Transverse colon (tissue), 4 donors: ENCODE results near the gene CACNG7. TPM values are rescaled to one million over a fixed set of nuclear protein-coding genes. Genes with fewer than 3 reads are reported as not detected.

Experiments
- DNase-seq: peaks from one replicate; pipeline ENCODE4 v3.0.0-alpha.2; 2019
- H3K27ac ChIP-seq, 4 donors: fragments of 200-600 bp; sonication (generic); 2 replicates each; pipeline ENCODE4 v1.5.1; 2016 to 2018; ENCODE audit warnings: inconsistent platforms in 4 of 4
- H3K27me3 ChIP-seq: fragments of 200-600 bp; sonication (generic); 2 replicates; pipeline ENCODE4 v1.5.1; 2017; ENCODE audit warnings: inconsistent platforms
- H3K36me3 ChIP-seq, 4 donors: fragments of 200-600 bp; sonication (generic); 2 replicates each; pipeline ENCODE4 v1.5.1; 2017 to 2019; ENCODE audit warnings: inconsistent platforms in 4 of 4
- H3K4me1 ChIP-seq, 4 donors: fragments of 200-600 bp; sonication (generic); 2 replicates each; pipeline ENCODE4 v1.5.1; 2017 to 2020; ENCODE audit warnings: inconsistent platforms in 4 of 4
- H3K4me3 ChIP-seq, 4 donors: fragments of 200-600 bp; sonication (generic); 1 replicate in 1 of 4; 2 replicates in 3 of 4; pipeline versions ENCODE4 v1.5.1 to v1.6.1; 2017 to 2019; ENCODE audit warnings: inconsistent platforms in 4 of 4
- H3K9me3 ChIP-seq, 2 donors: fragments of 200-600 bp; sonication (generic); 2 replicates each; pipeline ENCODE4 v1.5.1; 2017 to 2019; ENCODE audit warnings: inconsistent platforms in 2 of 2
- EP300 ChIP-seq: sonication (generic); formaldehyde crosslinking; IDR thresholded peaks from one replicate; pipeline ENCODE4 v1.6.1; 2017; ENCODE audit warnings: antibody characterized with exemption, low read depth
- POLR2A ChIP-seq: fragments of 450-650 bp; IDR thresholded peaks from one replicate; pipeline ENCODE4 v1.6.1; 2016; ENCODE audit warnings: antibody characterized with exemption, mild to moderate bottlenecking, moderate library complexity
- POLR2AphosphoS5 ChIP-seq, 3 donors: sonication (generic); formaldehyde crosslinking; IDR thresholded peaks; one replicate each; pipeline ENCODE4 v1.6.1; 2016; ENCODE audit warnings: antibody characterized with exemption in 3 of 3
- WGBS, 2 donors: methylation state at CpG; one replicate each; pipeline ENCODE4 v1.1.5; 2018; ENCODE audit warnings: low coverage in 1 of 2; 5-methylcytosine and 5-hydroxymethylcytosine counted together
- in situ Hi-C, 4 donors: fragments of 200-750 bp; cut with MboI; loops; one replicate each; pipeline versions ENCODE4 v1.15.0 to v1.15.1; 2017; ENCODE audit warnings: low sequenced_read_pairs in 3 of 4, low pct_ligation_motif_present in 1 of 4, low pct_unique_long_range_greater_than_20kb in 1 of 4
- intact Hi-C: fragments of 100-400 bp; cut with DNase I; formaldehyde crosslinking; loops from one replicate; pipeline ENCODE4 v1.15.1; 2023; ENCODE audit warnings: low total_unique reads
- total RNA-seq, 4 donors: library from RNA; depleted of rRNA; stranded (reverse); fragments of >200 nt; gene quantifications; one replicate each; pipeline ENCODE4 v1.1.0, GENCODE V29; 2016
- TF ChIP-seq, protein P1 (sequence below), 5 experiments: fragments of 200-600 bp in 3 of 5; fragments of 450-650 bp in 2 of 5; sonication (generic) in 3 of 5; IDR thresholded peaks; 1 replicate in 2 of 5; 2 replicates in 3 of 5; pipeline ENCODE4 v1.5.1; 2016 to 2017; ENCODE audit warnings: antibody characterized with exemption in 5 of 5, inconsistent platforms in 3 of 5, mild to moderate bottlenecking in 2 of 5, moderate library complexity in 1 of 5

The CACNG7 gene
- total RNA-seq, 4 donors from 2014 or later: not detected

DNA sequence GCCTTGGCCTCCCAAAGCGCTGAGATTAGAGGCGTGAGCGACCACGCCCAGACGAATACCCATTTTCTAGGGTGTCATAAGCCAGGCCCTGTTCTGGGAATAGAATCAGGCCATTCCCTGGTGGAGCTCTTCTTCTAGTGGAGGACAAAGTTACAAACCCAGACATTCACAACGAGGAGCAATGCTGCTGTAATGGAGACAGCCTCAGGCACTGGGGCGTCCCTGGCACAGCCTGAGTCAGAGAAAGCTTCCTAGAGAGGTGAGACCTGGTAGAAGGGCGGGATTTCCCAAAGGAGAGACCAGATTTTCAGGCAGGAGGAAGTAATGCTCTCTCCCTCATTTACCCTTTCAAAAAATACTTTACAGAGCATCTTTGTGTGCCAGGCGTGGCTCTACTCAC lies 14.4 kb upstream of the CACNG7 start:
- Histone ChIP-seq H3K27me3 (peaks cover 72% of the 10 kb centered on the region), H3K36me3 (no peaks in the 10 kb centered on the region), H3K9me3 (no peaks in the 10 kb centered on the region), H3K4me1 (peaks cover 0 to 6% (median 4%) of the 10 kb centered on the region in 4 donors), H3K4me3 (no peak overlapping the region), H3K27ac (no peak overlapping the region)
- in situ Hi-C loops: loop anchor here in 1 of 4 donors (10.0 kb wide), 1 partner anchor 130 kb away; no protein-coding TSS in a partner anchor
- DNase-seq: no peak
- WGBS, 2 donors: 50 to 60% methylated on average over 1 to 9 of the region's 9 CpGs
- intact Hi-C loops: no loop called here
- TF ChIP-seq POLR2A (no peak), POLR2AphosphoS5 (IDR thresholded peaks at IDR 0.05) (no peak), EP300 (no peak)
- TF ChIP-seq, protein P1, sequence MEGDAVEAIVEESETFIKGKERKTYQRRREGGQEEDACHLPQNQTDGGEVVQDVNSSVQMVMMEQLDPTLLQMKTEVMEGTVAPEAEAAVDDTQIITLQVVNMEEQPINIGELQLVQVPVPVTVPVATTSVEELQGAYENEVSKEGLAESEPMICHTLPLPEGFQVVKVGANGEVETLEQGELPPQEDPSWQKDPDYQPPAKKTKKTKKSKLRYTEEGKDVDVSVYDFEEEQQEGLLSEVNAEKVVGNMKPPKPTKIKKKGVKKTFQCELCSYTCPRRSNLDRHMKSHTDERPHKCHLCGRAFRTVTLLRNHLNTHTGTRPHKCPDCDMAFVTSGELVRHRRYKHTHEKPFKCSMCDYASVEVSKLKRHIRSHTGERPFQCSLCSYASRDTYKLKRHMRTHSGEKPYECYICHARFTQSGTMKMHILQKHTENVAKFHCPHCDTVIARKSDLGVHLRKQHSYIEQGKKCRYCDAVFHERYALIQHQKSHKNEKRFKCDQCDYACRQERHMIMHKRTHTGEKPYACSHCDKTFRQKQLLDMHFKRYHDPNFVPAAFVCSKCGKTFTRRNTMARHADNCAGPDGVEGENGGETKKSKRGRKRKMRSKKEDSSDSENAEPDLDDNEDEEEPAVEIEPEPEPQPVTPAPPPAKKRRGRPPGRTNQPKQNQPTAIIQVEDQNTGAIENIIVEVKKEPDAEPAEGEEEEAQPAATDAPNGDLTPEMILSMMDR (IDR thresholded peaks at IDR 0.05): no peak

DNA sequence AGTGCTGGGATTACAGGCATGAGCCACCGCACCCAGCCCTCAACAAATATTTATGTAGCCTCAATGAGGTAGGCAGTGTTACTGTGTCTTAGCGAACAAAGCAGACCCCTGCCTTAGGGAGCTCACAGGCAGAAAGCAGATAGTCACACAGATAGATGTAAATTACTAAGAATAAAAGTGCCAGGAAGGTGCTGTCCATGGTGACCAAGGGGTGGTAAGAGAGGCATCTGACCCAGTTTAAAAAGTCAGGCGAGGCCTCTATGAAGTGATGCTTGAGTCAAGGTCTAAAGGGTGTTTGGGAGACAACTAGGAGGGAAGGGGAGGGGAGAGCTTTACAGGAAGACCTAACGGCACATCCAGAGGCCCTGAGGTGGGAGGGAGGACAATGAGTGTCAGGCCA lies 12.4 kb upstream of the CACNG7 start:
- Histone ChIP-seq H3K36me3 (no peaks in the 10 kb centered on the region), H3K4me3 (no peak overlapping the region), H3K4me1 (no peaks in the 10 kb centered on the region), H3K27me3 (peaks cover 62% of the 10 kb centered on the region), H3K9me3 (no peaks in the 10 kb centered on the region), H3K27ac (no peak overlapping the region)
- TF ChIP-seq, protein P1 (IDR thresholded peaks at IDR 0.05): no peak
- TF ChIP-seq EP300 (no peak), POLR2AphosphoS5 (IDR thresholded peaks at IDR 0.05) (no peak), POLR2A (no peak)
- intact Hi-C loops (no loop called here), in situ Hi-C loops (loop anchor here in 1 of 4 donors (10.0 kb wide), 1 partner anchor 128 kb away; no protein-coding TSS in a partner anchor)
- no peak for DNase-seq
- WGBS, 2 donors: 17 to 29% methylated on average over 1 to 4 of the region's 4 CpGs

DNA sequence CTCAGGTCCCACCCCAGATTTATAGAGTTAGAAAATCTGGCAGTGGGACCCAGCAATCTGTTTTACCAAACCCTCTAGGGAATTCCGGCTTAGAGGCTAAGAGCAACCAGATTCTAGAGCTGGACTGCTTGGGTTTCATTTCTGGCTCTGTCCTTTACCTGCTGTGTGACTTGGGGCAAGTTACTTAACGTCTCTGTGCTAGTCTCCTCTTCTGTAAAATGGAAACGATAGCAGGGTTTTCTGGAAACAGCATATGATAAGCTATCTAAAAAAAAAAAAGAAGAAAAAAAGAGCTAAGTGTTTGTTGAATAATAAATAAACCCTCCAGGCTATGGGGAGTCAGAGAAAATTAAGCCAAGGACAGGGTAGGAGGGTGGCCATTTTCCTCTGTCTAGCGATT lies 11.6 kb upstream of the CACNG7 start:
- Histone ChIP-seq H3K4me1 (no peaks in the 10 kb centered on the region), H3K27ac (no peak overlapping the region)
- 56 to 61% methylated on average over 2 to 4 of the region's 4 CpGs for WGBS, 2 donors

DNA sequence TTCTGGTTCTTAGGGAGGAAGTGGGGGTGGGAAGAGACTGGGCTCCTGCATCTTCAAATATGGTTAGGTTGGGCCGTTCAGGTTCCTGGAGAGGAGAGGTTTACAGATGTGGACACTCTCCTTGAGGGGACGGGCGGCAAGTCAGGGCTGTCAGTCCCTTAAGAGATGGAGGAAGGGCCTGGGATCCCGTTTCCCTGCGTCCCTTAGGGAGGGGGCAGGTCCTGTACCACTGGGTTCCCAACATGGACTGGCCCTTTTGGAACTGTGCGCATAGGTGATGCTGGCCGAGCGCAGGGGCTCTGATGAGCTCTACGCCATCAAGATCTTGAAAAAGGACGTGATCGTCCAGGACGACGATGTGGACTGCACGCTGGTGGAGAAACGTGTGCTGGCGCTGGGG lies 10.9 kb upstream of the CACNG7 start:
- in situ Hi-C loops: loop anchor here in 1 of 4 donors (10.0 kb wide), 1 partner anchor 127 kb away; no protein-coding TSS in a partner anchor
- 26 to 40% methylated on average over 1 to 16 of the region's 16 CpGs for WGBS, 2 donors
- TF ChIP-seq POLR2A: no peak
- TF ChIP-seq, protein P1 (IDR thresholded peaks at IDR 0.05): no peak
- TF ChIP-seq POLR2AphosphoS5 (IDR thresholded peaks at IDR 0.05): no peak
- TF ChIP-seq EP300: no peak
- Histone ChIP-seq H3K27me3 (peaks cover 54% of the 10 kb centered on the region), H3K27ac (no peak overlapping the region), H3K36me3 (no peaks in the 10 kb centered on the region), H3K9me3 (no peaks in the 10 kb centered on the region), H3K4me1 (no peaks in the 10 kb centered on the region), H3K4me3 (no peak overlapping the region)
- DNase-seq: no peak
- intact Hi-C loops: no loop called here

More for the DNA sequence above, 11.6 kb upstream of the CACNG7 start:
- Histone ChIP-seq H3K9me3 (no peaks in the 10 kb centered on the region), H3K27me3 (peaks cover 54% of the 10 kb centered on the region), H3K4me3 (no peak overlapping the region), H3K36me3 (no peaks in the 10 kb centered on the region)
- intact Hi-C loops: no loop called here
- TF ChIP-seq, protein P1 (IDR thresholded peaks at IDR 0.05): no peak
- TF ChIP-seq POLR2A (no peak), EP300 (no peak), POLR2AphosphoS5 (IDR thresholded peaks at IDR 0.05) (no peak)
- no peak for DNase-seq
- in situ Hi-C loops: loop anchor here in 1 of 4 donors (10.0 kb wide), 1 partner anchor 127 kb away; no protein-coding TSS in a partner anchor
